ENCODE results near the gene VTN.
A peak's percentile ranks its signal among the peaks of the same experiment; 100 is the strongest.

DNA sequence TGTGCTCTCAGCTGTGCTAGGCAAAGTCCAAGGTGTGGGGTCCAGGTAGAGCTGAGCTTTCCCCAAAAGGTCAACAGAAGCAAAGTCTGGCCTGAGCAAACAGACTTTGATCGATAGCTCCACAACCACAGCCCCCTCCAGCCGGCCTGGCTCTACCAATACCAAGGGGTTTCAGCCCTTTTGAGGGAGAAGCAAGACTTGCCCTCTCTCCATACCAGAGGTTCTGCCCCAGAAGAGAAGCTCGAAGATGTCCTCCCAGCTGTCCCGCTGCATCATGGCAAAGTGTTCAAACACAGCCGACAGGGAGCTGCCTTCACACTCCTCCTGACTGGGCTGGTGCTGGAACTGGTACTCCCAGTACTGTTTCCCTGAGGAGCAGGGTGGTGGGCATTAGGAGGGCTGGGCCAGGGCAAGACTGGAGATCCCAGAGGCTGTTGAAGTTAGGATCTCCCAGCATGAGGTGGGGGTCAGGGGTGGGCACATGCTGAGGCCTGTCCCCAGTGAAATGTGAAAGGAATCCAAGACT lies 1.7 kb downstream of the VTN start:
- TF ChIP-seq, protein P1, sequence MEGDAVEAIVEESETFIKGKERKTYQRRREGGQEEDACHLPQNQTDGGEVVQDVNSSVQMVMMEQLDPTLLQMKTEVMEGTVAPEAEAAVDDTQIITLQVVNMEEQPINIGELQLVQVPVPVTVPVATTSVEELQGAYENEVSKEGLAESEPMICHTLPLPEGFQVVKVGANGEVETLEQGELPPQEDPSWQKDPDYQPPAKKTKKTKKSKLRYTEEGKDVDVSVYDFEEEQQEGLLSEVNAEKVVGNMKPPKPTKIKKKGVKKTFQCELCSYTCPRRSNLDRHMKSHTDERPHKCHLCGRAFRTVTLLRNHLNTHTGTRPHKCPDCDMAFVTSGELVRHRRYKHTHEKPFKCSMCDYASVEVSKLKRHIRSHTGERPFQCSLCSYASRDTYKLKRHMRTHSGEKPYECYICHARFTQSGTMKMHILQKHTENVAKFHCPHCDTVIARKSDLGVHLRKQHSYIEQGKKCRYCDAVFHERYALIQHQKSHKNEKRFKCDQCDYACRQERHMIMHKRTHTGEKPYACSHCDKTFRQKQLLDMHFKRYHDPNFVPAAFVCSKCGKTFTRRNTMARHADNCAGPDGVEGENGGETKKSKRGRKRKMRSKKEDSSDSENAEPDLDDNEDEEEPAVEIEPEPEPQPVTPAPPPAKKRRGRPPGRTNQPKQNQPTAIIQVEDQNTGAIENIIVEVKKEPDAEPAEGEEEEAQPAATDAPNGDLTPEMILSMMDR (IDR thresholded peaks at IDR 0.05), result peak in 1 of 3 donors; percentile 12
- TF ChIP-seq POLR2A (IDR thresholded peaks at IDR 0.05), result no peak

Data from lower leg skin (tissue), 3 donors.